Inferior parietal cortex (tissue), 1 donor: Measurements from ENCODE around the gene RBX1.

Experiments
- DNase-seq: peaks from one replicate; pipeline ENCODE4 v3.0.0-alpha.2; 2016; ENCODE audit errors: extremely low spot score

Gene RBX1

GRCh38 chr22:41022470-41023298 is 71.5 kb downstream of the RBX1 start:
- peak; percentile 54 for DNase-seq
